Neural cell (in vitro differentiated cells): ENCODE results near the gene ITGA1. TPM values are rescaled to one million over a fixed set of nuclear protein-coding genes. Genes with fewer than 3 reads are reported as not detected.

Experiments
- H2AFZ ChIP-seq: fragments of 200-600, 300-800 bp; sonication (generic), shearing (Covaris generic); 2 replicates; pipeline ENCODE4 v1.6.0; 2014; ENCODE audit warnings: low read depth, mild to moderate bottlenecking, antibody characterized with exemption, low read length, moderate library complexity
- H3F3A ChIP-seq: fragments of 200-600 bp; shearing (Covaris generic); 2 replicates; pipeline ENCODE4 v1.6.1; 2016; ENCODE audit warnings: mild to moderate bottlenecking, moderate library complexity, mixed read lengths, antibody characterized with exemption, low read length; ENCODE audit not compliant: insufficient read depth, poor library complexity, severe bottlenecking
- H3K27ac ChIP-seq: fragments of 200-600, 300-800 bp; sonication (generic), shearing (Covaris generic); 2 replicates; pipeline ENCODE4 v1.5.1; 2014; ENCODE audit warnings: mild to moderate bottlenecking, low read length, moderate library complexity
- H3K27me3 ChIP-seq: fragments of 300-800, 200-600 bp; sonication (generic), shearing (Covaris generic); 2 replicates; pipeline ENCODE4 v1.6.0; 2014; ENCODE audit warnings: mild to moderate bottlenecking, low read depth, low read length, moderate library complexity; ENCODE audit not compliant: insufficient read depth
- H3K36me3 ChIP-seq: fragments of 300-800, 200-600 bp; sonication (generic), shearing (Covaris generic); 2 replicates; pipeline ENCODE4 v1.5.1; 2014; ENCODE audit warnings: mild to moderate bottlenecking, antibody characterized with exemption, low read length, moderate library complexity; ENCODE audit not compliant: insufficient read depth
- H3K4me2 ChIP-seq: fragments of 300-800, 200-600 bp; sonication (generic), shearing (Covaris generic); 2 replicates; pipeline ENCODE4 v1.6.0; 2014; ENCODE audit warnings: mild to moderate bottlenecking, low read length
- H3K4me3 ChIP-seq: fragments of 300-800, 200-600 bp; sonication (generic), shearing (Covaris generic); 2 replicates; pipeline ENCODE4 v1.5.1; 2014; ENCODE audit warnings: mild to moderate bottlenecking, low read length, moderate library complexity
- H3K79me2 ChIP-seq: fragments of 200-600 bp; shearing (Covaris generic); replicated peaks from 2 replicates; pipeline ENCODE4 v1.6.0; 2014; ENCODE audit warnings: mild to moderate bottlenecking, low read length, moderate library complexity; ENCODE audit not compliant: insufficient read depth
- H3K9ac ChIP-seq: fragments of 300-800, 200-600 bp; sonication (generic), shearing (Covaris generic); 2 replicates; pipeline ENCODE4 v1.6.1; 2016; ENCODE audit warnings: mild to moderate bottlenecking, low read length, mixed read lengths
- H3K9me2 ChIP-seq: fragments of 200-600 bp; shearing (Covaris generic); 2 replicates; pipeline ENCODE4 v1.6.1; 2016; ENCODE audit warnings: mild to moderate bottlenecking, low read length, mixed read lengths; ENCODE audit not compliant: insufficient read depth
- H3K9me3 ChIP-seq: fragments of 200-600, 300-800 bp; sonication (generic), shearing (Covaris generic); 2 replicates; pipeline ENCODE4 v1.6.1; 2016; ENCODE audit warnings: mild to moderate bottlenecking, mixed run types, low read length, moderate library complexity, mixed read lengths
- H4K20me1 ChIP-seq: fragments of 200-600 bp; shearing (Covaris generic); 2 replicates; pipeline ENCODE4 v1.6.1; 2016; ENCODE audit warnings: mild to moderate bottlenecking, mixed run types; ENCODE audit not compliant: insufficient read depth
- EP300 ChIP-seq: fragments of 450-650 bp; conservative IDR thresholded peaks from 2 replicates; pipeline ENCODE4 v1.6.1; 2014; ENCODE audit warnings: antibody characterized with exemption, mild to moderate bottlenecking, moderate library complexity; ENCODE audit not compliant: poor library complexity, severe bottlenecking
- EZH2 ChIP-seq: fragments of 200-600, 300-800 bp; shearing (Covaris generic), sonication (generic); IDR thresholded peaks from 2 replicates; pipeline ENCODE4 v1.6.1; 2014; ENCODE audit warnings: antibody characterized with exemption, low read length, borderline replicate concordance, mild to moderate bottlenecking; ENCODE audit not compliant: insufficient read depth, poor library complexity, severe bottlenecking
- MXI1 ChIP-seq: fragments of 450-650 bp; conservative IDR thresholded peaks from 2 replicates; pipeline ENCODE4 v1.6.1; 2014; ENCODE audit warnings: antibody characterized with exemption, mild to moderate bottlenecking; ENCODE audit not compliant: poor library complexity, severe bottlenecking
- POLR2AphosphoS5 ChIP-seq: IDR thresholded peaks from 2 replicates; pipeline ENCODE4 v1.6.1; 2012
- RAD21 ChIP-seq: fragments of 450-650 bp; conservative IDR thresholded peaks from 2 replicates; pipeline ENCODE4 v1.6.1; 2014; ENCODE audit warnings: antibody characterized with exemption, mild to moderate bottlenecking, moderate library complexity
- SMC3 ChIP-seq: fragments of 450-650 bp; conservative IDR thresholded peaks from 2 replicates; pipeline ENCODE4 v1.6.1; 2014; ENCODE audit warnings: antibody characterized with exemption, mild to moderate bottlenecking, moderate library complexity; ENCODE audit not compliant: poor library complexity
- TAF1 ChIP-seq: IDR thresholded peaks from 2 replicates; pipeline ENCODE4 v1.6.1; 2012; ENCODE audit warnings: low read depth
- polyA plus RNA-seq: library from polyadenylated mRNA; depleted of rRNA; stranded (reverse); fragments of >200 nt; gene quantifications from 2 replicates; pipeline ENCODE4 v1.2.3, GENCODE V29; 2014
- TF ChIP-seq, protein P1 (sequence below): IDR thresholded peaks from 2 replicates; pipeline ENCODE4 v1.6.1; 2012; ENCODE audit warnings: borderline replicate concordance
- TF ChIP-seq, protein P2 (sequence below): fragments of 450-650 bp; IDR thresholded peaks from 2 replicates; pipeline ENCODE4 v1.5.1; 2014; ENCODE audit warnings: antibody characterized with exemption, mild to moderate bottlenecking, moderate library complexity; ENCODE audit not compliant: poor library complexity, severe bottlenecking

Gene ITGA1
- polyA plus RNA-seq, 1 donor from 2014 or later, result 0.15 TPM

DNA sequence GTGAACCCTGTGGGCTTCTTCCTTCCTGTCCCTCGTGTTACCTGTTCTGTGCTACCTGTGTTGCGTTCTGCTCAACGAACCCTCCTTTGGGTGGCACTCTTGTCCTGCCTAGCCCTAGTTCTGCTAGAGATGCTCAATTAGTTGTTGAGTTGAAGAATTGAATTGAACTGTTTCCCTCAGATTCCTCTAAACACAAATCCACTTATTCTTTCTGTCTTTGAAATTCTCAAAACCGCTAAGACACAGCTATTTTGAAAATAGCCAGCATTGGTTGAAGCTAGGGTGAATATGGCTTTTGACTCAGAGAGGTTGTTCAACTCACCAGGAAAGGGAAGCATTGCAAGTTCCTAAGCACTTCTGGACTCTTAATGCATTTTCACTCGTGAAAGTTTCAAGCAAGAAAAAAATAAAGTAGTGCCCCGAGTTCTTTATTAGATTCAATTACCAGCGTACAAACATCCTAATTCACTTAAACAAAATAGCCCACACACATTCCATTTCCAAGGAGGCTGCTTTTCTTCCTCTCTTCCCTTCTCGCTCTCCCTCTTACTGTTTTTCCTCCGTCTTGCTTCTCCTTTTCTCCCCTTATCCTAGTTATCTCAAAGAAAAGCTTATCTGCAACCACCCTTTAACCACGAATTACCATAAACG, 642 bp upstream of the ITGA1 start:
- Histone ChIP-seq H3K79me2 (no peaks in the 10 kb centered on the region), H3K27ac (no peak overlapping the region), H3K9ac (no peak overlapping the region), H2AFZ (no peak overlapping the region), H4K20me1 (no peaks in the 10 kb centered on the region), H3K27me3 (peaks cover 33% of the 10 kb centered on the region), H3K36me3 (no peaks in the 10 kb centered on the region), H3K9me2 (no peaks in the 10 kb centered on the region), H3K4me2 (no peak overlapping the region), H3K4me3 (peak overlapping the region; percentile 69), H3K9me3 (no peaks in the 10 kb centered on the region), H3F3A (no peaks in the 10 kb centered on the region)
- TF ChIP-seq SMC3, result no peak
- TF ChIP-seq, protein P1, sequence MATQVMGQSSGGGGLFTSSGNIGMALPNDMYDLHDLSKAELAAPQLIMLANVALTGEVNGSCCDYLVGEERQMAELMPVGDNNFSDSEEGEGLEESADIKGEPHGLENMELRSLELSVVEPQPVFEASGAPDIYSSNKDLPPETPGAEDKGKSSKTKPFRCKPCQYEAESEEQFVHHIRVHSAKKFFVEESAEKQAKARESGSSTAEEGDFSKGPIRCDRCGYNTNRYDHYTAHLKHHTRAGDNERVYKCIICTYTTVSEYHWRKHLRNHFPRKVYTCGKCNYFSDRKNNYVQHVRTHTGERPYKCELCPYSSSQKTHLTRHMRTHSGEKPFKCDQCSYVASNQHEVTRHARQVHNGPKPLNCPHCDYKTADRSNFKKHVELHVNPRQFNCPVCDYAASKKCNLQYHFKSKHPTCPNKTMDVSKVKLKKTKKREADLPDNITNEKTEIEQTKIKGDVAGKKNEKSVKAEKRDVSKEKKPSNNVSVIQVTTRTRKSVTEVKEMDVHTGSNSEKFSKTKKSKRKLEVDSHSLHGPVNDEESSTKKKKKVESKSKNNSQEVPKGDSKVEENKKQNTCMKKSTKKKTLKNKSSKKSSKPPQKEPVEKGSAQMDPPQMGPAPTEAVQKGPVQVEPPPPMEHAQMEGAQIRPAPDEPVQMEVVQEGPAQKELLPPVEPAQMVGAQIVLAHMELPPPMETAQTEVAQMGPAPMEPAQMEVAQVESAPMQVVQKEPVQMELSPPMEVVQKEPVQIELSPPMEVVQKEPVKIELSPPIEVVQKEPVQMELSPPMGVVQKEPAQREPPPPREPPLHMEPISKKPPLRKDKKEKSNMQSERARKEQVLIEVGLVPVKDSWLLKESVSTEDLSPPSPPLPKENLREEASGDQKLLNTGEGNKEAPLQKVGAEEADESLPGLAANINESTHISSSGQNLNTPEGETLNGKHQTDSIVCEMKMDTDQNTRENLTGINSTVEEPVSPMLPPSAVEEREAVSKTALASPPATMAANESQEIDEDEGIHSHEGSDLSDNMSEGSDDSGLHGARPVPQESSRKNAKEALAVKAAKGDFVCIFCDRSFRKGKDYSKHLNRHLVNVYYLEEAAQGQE, result no peak
- TF ChIP-seq MXI1, result no peak
- TF ChIP-seq POLR2AphosphoS5, result no peak
- no peak for TF ChIP-seq TAF1
- TF ChIP-seq, protein P2, sequence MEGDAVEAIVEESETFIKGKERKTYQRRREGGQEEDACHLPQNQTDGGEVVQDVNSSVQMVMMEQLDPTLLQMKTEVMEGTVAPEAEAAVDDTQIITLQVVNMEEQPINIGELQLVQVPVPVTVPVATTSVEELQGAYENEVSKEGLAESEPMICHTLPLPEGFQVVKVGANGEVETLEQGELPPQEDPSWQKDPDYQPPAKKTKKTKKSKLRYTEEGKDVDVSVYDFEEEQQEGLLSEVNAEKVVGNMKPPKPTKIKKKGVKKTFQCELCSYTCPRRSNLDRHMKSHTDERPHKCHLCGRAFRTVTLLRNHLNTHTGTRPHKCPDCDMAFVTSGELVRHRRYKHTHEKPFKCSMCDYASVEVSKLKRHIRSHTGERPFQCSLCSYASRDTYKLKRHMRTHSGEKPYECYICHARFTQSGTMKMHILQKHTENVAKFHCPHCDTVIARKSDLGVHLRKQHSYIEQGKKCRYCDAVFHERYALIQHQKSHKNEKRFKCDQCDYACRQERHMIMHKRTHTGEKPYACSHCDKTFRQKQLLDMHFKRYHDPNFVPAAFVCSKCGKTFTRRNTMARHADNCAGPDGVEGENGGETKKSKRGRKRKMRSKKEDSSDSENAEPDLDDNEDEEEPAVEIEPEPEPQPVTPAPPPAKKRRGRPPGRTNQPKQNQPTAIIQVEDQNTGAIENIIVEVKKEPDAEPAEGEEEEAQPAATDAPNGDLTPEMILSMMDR, result no peak
- TF ChIP-seq EP300, result no peak
- TF ChIP-seq RAD21, result no peak

DNA sequence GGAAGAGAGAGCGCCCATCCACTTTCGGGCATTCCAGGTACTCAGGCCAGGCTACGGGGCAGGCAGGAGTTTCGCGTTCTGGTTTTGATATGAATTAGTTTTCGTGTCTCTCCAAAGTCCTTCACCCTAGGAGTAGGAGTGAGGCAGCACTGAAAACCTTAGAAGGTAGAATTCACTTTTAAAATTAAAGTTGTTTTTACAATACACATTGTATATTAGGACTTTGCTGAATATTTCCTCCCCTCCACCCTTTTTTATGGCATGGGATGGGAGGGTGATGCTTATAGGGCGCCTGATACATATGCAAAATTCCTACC, 747 bp downstream of the ITGA1 start:
- H3K9me3 ChIP-seq, result no peaks in the 10 kb centered on the region
- H2AFZ ChIP-seq, result no peak overlapping the region
- peaks cover 33% of the 10 kb centered on the region for H3K27me3 ChIP-seq
- no peaks in the 10 kb centered on the region for H3K9me2 ChIP-seq
- H3K79me2 ChIP-seq, result no peaks in the 10 kb centered on the region
- H3K27ac ChIP-seq, result no peak overlapping the region
- peak overlapping the region; percentile 69 for H3K4me3 ChIP-seq
- H3K4me2 ChIP-seq, result peak overlapping the region; percentile 28
- no peak overlapping the region for H3K9ac ChIP-seq
- H3F3A ChIP-seq, result no peaks in the 10 kb centered on the region
- no peak for TF ChIP-seq RAD21
- no peak for TF ChIP-seq POLR2AphosphoS5
- TF ChIP-seq MXI1, result no peak
- no peaks in the 10 kb centered on the region for H3K36me3 ChIP-seq
- no peaks in the 10 kb centered on the region for H4K20me1 ChIP-seq

DNA sequence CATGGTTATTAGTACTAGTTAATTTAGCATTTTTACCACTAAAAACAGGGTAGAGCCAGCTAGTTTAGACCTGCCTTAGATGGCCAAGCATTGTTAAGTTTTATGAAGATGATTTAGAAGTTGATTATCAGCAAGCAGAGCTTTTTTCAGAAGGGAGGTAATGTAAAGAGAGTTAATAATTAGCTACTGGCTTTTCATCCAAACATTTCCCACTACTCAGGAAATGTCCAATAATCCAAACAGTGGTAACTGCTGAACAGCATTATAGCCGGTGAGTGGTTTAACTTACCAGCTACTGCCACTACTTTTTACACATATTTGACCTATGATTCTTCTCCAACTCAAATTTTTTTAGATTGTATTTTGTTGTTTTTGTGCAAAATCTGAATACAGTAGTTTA, 1.7 kb downstream of the ITGA1 start:
- Histone ChIP-seq H4K20me1 (no peaks in the 10 kb centered on the region), H3K4me2 (no peak overlapping the region), H3K27ac (no peak overlapping the region), H3K9me3 (no peaks in the 10 kb centered on the region), H3F3A (no peaks in the 10 kb centered on the region), H3K36me3 (no peaks in the 10 kb centered on the region), H3K4me3 (no peak overlapping the region), H3K79me2 (no peaks in the 10 kb centered on the region), H3K27me3 (peaks cover 33% of the 10 kb centered on the region), H3K9me2 (no peaks in the 10 kb centered on the region), H2AFZ (no peak overlapping the region), H3K9ac (no peak overlapping the region)
- no peak for TF ChIP-seq POLR2AphosphoS5
- TF ChIP-seq, protein P1, result no peak
- TF ChIP-seq EZH2, result no peak
- TF ChIP-seq EP300, result no peak
- no peak for TF ChIP-seq MXI1
- TF ChIP-seq TAF1, result no peak
- TF ChIP-seq, protein P2, result no peak
- TF ChIP-seq RAD21, result no peak
- no peak for TF ChIP-seq SMC3
